ENCODE results near the gene RAB31. TPM values are rescaled to one million over a fixed set of nuclear protein-coding genes. Genes with fewer than 3 reads are reported as not detected.
A peak's percentile ranks its signal among the peaks of the same experiment; 100 is the strongest.

The RAB31 gene
- total and polyA plus RNA-seq, 10 donors, result 12.3 to 112 (median 72.6) TPM

- intact Hi-C loops (cut with DNase I; ENCODE audit: low total_unique reads), result no loop called here
- DNase-seq, result no peak
- 84 to 93% (median 88%) methylated on average over 5 of the region's 5 CpGs for WGBS, 5 donors
- Histone ChIP-seq H3K27me3 (replicated peaks in 1 of 7) (no peaks in the 10 kb centered on the region), H3K27ac (peak overlapping the region in 2 of 8 donors; percentile 5 to 58), H3K4me3 (no peak overlapping the region), H3K36me3 (no peaks in the 10 kb centered on the region), H3K4me1 (peaks cover 11 to 25% (median 21%) of the 10 kb centered on the region in 6 donors), H3K9me3 (no peaks in the 10 kb centered on the region)
- TF ChIP-seq, protein P1, sequence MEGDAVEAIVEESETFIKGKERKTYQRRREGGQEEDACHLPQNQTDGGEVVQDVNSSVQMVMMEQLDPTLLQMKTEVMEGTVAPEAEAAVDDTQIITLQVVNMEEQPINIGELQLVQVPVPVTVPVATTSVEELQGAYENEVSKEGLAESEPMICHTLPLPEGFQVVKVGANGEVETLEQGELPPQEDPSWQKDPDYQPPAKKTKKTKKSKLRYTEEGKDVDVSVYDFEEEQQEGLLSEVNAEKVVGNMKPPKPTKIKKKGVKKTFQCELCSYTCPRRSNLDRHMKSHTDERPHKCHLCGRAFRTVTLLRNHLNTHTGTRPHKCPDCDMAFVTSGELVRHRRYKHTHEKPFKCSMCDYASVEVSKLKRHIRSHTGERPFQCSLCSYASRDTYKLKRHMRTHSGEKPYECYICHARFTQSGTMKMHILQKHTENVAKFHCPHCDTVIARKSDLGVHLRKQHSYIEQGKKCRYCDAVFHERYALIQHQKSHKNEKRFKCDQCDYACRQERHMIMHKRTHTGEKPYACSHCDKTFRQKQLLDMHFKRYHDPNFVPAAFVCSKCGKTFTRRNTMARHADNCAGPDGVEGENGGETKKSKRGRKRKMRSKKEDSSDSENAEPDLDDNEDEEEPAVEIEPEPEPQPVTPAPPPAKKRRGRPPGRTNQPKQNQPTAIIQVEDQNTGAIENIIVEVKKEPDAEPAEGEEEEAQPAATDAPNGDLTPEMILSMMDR (IDR thresholded peaks at IDR 0.05 in 8 of 11, conservative IDR thresholded peaks at IDR 0.05 in 3 of 11), result no peak
- TF ChIP-seq POLR2A (IDR thresholded peaks at IDR 0.05) (no peak), POLR2AphosphoS5 (IDR thresholded peaks at IDR 0.05) (no peak)
Observed at GRCh38 chr18:9911226-9911625, 203.1 kb downstream of the RAB31 start.

Small RNAs within 50 kb of the gene (small RNA-seq; reads per million reads assigned to genes)
- 0 reads per million in 4 donors for gene RN7SL862P
- 0 reads per million in 4 donors for gene RNA5SP449

Other genes with a start within 250 kb of the RAB31 start
- 10 to 100 TPM; 44.3 to 76.4 (median 54.0) TPM for gene RALBP1, start 232.8 kb upstream of the RAB31 start, total RNA-seq
- gene RALBP1, start 232.8 kb upstream of the RAB31 start, polyA plus RNA-seq, result 10 to 100 TPM; 13.6 to 27.5 (median 17.8) TPM
- gene PPP4R1, start 93.7 kb upstream of the RAB31 start, total RNA-seq, result 100 to 1,000 TPM in 2 of 7 donors, 10 to 100 TPM in 5; 76.8 to 135 (median 86.7) TPM
- 10 to 100 TPM; 11.3 to 22.2 (median 15.0) TPM for gene PPP4R1, start 93.7 kb upstream of the RAB31 start, polyA plus RNA-seq
- under 1 TPM in 5 of 7 donors, not detected in 2; 0.37 to 0.93 (median 0.43) TPM for gene TXNDC2, start 177.7 kb downstream of the RAB31 start, total RNA-seq
- under 1 TPM in 1 of 3 donors, not detected in 2; 0.03 TPM for gene TXNDC2, start 177.7 kb downstream of the RAB31 start, polyA plus RNA-seq
- 100 to 1,000 TPM; 141 to 290 (median 205) TPM for gene VAPA, start 205.7 kb downstream of the RAB31 start, total RNA-seq
- gene VAPA, start 205.7 kb downstream of the RAB31 start, polyA plus RNA-seq, result 10 to 100 TPM; 53.1 to 92.5 (median 92.5) TPM